ENCODE measurements around the gene CCDC88B. TPM values are rescaled to one million over a fixed set of nuclear protein-coding genes. Genes with fewer than 3 reads are reported as not detected.

Gene CCDC88B
- total and polyA plus RNA-seq, 2 experiments from 2014 or later: 1.8 to 2.6 TPM

DNA sequence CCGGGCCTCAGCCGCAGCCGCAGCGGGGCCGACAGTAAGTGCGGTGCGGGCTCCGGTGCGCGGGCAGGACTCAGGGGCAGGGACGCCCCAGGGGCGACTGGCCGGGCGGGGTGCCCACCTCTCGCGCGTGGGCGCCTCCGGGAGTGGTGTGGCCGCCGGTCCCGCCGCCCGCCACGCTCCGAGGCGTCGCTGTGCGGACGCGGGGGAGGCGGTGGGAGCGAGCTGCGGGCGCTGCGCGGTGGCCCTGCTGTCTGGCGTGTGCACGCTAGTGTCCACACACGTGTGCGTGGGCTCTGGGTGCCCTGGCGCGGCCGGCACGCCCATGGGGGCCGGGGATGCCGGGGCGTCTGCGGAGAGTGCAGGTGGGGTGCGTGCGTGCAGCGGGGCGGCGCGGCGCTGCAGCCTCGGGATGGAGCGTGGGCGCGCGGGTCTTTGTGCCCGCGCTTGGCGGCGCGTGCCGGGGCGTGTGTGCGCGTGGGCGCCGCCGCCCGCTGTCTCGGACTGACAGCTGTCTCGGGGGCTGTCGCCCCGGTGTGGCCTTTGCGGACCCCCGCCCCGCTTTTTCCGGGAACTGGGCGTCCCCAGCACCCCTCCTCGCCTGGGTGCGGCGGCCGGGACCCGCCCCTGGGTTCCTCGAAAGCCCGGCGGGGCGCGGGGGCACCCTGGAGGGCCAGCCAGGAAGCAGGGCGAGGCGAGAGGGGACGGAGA is 48.1 kb upstream of the CCDC88B start:
- in situ Hi-C loops (cut with MboI): no loop called here
- WGBS, 2 experiments (ENCODE audit: low coverage in 1 of 2, low lambda C conversion rate in 2 of 2, missing lambda C conversion rate in 2 of 2): 1 to 3% methylated on average over 51 to 54 of the region's 96 CpGs
- TF ChIP-seq EZH2 (IDR thresholded peaks at IDR 0.05; ENCODE audit: insufficient read depth, poor library complexity, severe bottlenecking) (peak; percentile 87), EZH2phosphoT487 (IDR thresholded peaks at IDR 0.05; ENCODE audit: insufficient read depth, low read depth) (no peak; the same call in 1 of the 2 replicates)
- H3K27me3 ChIP-seq (replicated peaks; ENCODE audit: insufficient read depth): peaks cover 20% of the 10 kb centered on the region
- H3K9me3 ChIP-seq (ENCODE audit: low read depth): no peaks in the 10 kb centered on the region
- peak overlapping the region; percentile 58 for H3K4me3 ChIP-seq
- 0 out of 2 replicates have a peak, but pooled peaks cover 2% of the 10 kb centered on the region for H3K4me1 ChIP-seq (ENCODE audit: insufficient read depth)
- no peak overlapping the region for H3K9ac ChIP-seq
- no peak overlapping the region for H3K27ac ChIP-seq
- no peaks in the 10 kb centered on the region for H3F3A ChIP-seq (ENCODE audit: insufficient read depth)
- H3K36me3 ChIP-seq (ENCODE audit: low read depth): no peaks in the 10 kb centered on the region
- peak overlapping the region; percentile 45 for H3K4me2 ChIP-seq (ENCODE audit: unreplicated experiment)
- DNase-seq: peak; percentile 42
- no peaks in the 10 kb centered on the region for H4K20me1 ChIP-seq (ENCODE audit: insufficient read depth)
- H2AFZ ChIP-seq: no peak overlapping the region
- H3K9me2 ChIP-seq (ENCODE audit: insufficient read depth): no peaks in the 10 kb centered on the region
- 0 out of 2 replicates have a peak, but pooled peaks cover 6% of the 10 kb centered on the region for H3K79me2 ChIP-seq (ENCODE audit: insufficient read depth)

DNA sequence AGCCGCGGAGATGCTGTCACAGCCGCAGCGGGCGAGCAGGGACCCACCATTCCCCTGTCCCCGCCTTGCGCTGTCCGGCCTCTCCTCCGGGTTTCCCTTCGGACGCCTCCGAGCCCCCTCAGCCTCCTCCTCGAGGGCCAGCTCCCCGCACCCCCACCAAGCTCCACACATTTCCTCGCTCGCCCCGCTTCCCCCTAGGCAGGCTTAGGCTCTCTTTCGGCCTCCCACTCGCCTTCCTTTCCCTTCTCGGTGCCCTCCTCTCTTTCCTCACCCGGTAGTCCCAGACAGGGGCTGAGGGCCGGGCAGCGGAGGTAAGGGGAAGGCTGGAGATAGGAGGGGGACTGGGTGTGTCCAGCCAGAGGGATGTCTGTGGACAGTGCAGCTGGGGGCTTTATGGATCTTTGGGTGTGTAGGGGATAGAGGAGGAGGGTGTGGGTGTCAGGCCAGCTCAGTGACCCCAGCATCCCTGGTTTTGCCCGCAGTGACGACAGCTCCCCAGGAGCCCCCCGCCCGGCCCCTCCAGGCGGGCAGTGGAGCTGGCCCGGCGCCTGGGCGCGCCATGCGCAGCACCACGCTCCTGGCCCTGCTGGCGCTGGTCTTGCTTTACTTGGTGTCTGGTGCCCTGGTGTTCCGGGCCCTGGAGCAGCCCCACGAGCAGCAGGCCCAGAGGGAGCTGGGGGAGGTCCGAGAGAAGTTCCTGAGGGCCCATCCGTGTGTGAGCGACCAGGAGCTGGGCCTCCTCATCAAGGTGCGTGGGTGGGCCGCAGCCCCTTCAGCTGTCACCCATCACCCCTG is 47.3 kb upstream of the CCDC88B start:
- in situ Hi-C loops (cut with MboI): no loop called here
- 51 to 64% methylated on average over 14 to 35 of the region's 42 CpGs for WGBS, 2 experiments (ENCODE audit: low coverage in 1 of 2, low lambda C conversion rate in 2 of 2, missing lambda C conversion rate in 2 of 2)
- H3K27ac ChIP-seq: no peak overlapping the region
- TF ChIP-seq EZH2 (IDR thresholded peaks at IDR 0.05; ENCODE audit: insufficient read depth, poor library complexity, severe bottlenecking) (peak; percentile 81), EZH2phosphoT487 (IDR thresholded peaks at IDR 0.05; ENCODE audit: insufficient read depth, low read depth) (no peak)
- H2AFZ ChIP-seq: no peak overlapping the region
- H3K9me3 ChIP-seq (ENCODE audit: low read depth): no peaks in the 10 kb centered on the region
- H3K79me2 ChIP-seq (ENCODE audit: insufficient read depth): no peaks in the 10 kb centered on the region
- peak overlapping the region; percentile 45 for H3K4me2 ChIP-seq (ENCODE audit: unreplicated experiment)
- no peaks in the 10 kb centered on the region for H4K20me1 ChIP-seq (ENCODE audit: insufficient read depth)
- H3K36me3 ChIP-seq (ENCODE audit: low read depth): no peaks in the 10 kb centered on the region
- no peak for DNase-seq
- H3K27me3 ChIP-seq (replicated peaks; ENCODE audit: insufficient read depth): peaks cover 20% of the 10 kb centered on the region
- H3F3A ChIP-seq (ENCODE audit: insufficient read depth): no peaks in the 10 kb centered on the region
- no peaks in the 10 kb centered on the region for H3K9me2 ChIP-seq (ENCODE audit: insufficient read depth)
- H3K4me1 ChIP-seq (ENCODE audit: insufficient read depth): 0 out of 2 replicates have a peak, but pooled peaks cover 2% of the 10 kb centered on the region
- peak overlapping the region; percentile 58 for H3K4me3 ChIP-seq
- no peak overlapping the region for H3K9ac ChIP-seq

DNA sequence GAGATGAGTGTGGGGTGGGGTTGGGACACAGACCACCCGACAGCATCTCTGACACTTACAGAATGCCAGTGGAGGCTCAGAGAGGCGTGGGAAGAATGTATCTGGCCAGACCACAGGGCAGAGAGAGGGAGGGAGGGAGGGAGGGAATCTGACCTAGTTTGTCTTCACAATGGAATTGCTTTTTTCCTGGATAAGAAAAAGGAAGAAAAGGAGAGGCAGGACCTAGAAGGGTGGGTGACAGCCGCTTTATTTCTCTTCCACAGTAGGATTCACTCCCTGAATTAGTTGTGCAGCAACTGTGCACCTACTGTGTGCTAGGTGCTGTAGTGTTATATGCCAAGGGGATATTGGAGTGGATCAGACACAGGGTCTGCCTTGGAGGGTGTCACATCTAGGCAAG is 45.2 kb upstream of the CCDC88B start:
- H3K4me3 ChIP-seq: no peak overlapping the region
- in situ Hi-C loops (cut with MboI): no loop called here
- WGBS, 2 experiments (ENCODE audit: low coverage in 1 of 2, low lambda C conversion rate in 2 of 2, missing lambda C conversion rate in 2 of 2): 13 to 21% methylated on average over 3 of the region's 3 CpGs
- H3K27ac ChIP-seq: no peak overlapping the region
- no peaks in the 10 kb centered on the region for H3K9me2 ChIP-seq (ENCODE audit: insufficient read depth)
- no peak overlapping the region for H3K4me2 ChIP-seq (ENCODE audit: unreplicated experiment)
- H4K20me1 ChIP-seq (ENCODE audit: insufficient read depth): no peaks in the 10 kb centered on the region
- H3K9me3 ChIP-seq (ENCODE audit: low read depth): no peaks in the 10 kb centered on the region
- H3F3A ChIP-seq (ENCODE audit: insufficient read depth): no peaks in the 10 kb centered on the region
- H3K36me3 ChIP-seq (ENCODE audit: low read depth): no peaks in the 10 kb centered on the region
- peak; percentile 62 for DNase-seq
- no peaks in the 10 kb centered on the region for H3K79me2 ChIP-seq (ENCODE audit: insufficient read depth)
- 0 out of 2 replicates have a peak, but pooled peaks cover 4% of the 10 kb centered on the region for H3K4me1 ChIP-seq (ENCODE audit: insufficient read depth)
- H3K27me3 ChIP-seq (replicated peaks; ENCODE audit: insufficient read depth): peaks cover 21% of the 10 kb centered on the region
- no peak overlapping the region for H3K9ac ChIP-seq
- TF ChIP-seq EZH2 (IDR thresholded peaks at IDR 0.05; ENCODE audit: insufficient read depth, poor library complexity, severe bottlenecking): no peak
- no peak for TF ChIP-seq EZH2phosphoT487 (IDR thresholded peaks at IDR 0.05; ENCODE audit: insufficient read depth, low read depth)
- no peak overlapping the region for H2AFZ ChIP-seq

DNA sequence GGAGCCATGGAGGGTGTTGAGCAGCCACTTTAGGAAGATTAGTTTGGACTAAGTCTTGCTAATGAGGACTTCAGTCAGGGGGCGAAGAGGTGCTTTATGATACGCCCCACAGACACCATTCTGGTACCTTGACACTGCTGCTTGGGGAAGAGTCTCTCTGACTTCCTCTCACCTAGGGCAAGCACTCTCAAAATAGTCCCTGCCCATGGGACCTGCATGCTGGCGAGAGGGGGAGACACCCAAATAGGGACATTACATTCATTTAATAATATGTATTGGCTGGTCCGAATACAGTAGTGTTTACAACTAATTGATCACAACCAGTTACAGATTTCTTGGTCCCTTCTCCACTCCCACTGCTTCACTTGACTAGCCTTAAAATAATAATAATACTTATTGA is 44.2 kb upstream of the CCDC88B start:
- Histone ChIP-seq H3K79me2 (ENCODE audit: insufficient read depth) (no peaks in the 10 kb centered on the region), H3K4me3 (no peak overlapping the region), H3K27me3 (replicated peaks; ENCODE audit: insufficient read depth) (peaks cover 24% of the 10 kb centered on the region), H3K36me3 (ENCODE audit: low read depth) (no peaks in the 10 kb centered on the region), H3K9me2 (ENCODE audit: insufficient read depth) (no peaks in the 10 kb centered on the region), H3K9me3 (ENCODE audit: low read depth) (no peaks in the 10 kb centered on the region), H3F3A (ENCODE audit: insufficient read depth) (no peaks in the 10 kb centered on the region), H3K4me1 (ENCODE audit: insufficient read depth) (peaks cover 8% of the 10 kb centered on the region; the same call in 1 of the 2 replicates), H4K20me1 (ENCODE audit: insufficient read depth) (no peaks in the 10 kb centered on the region), H3K27ac (no peak overlapping the region), H2AFZ (no peak overlapping the region), H3K4me2 (ENCODE audit: unreplicated experiment) (no peak overlapping the region), H3K9ac (no peak overlapping the region)
- DNase-seq: no peak
- 77 to 82% methylated on average over 4 of the region's 4 CpGs for WGBS, 2 experiments (ENCODE audit: low coverage in 1 of 2, low lambda C conversion rate in 2 of 2, missing lambda C conversion rate in 2 of 2)
- no peak for TF ChIP-seq EZH2phosphoT487 (IDR thresholded peaks at IDR 0.05; ENCODE audit: insufficient read depth, low read depth)
- TF ChIP-seq EZH2 (IDR thresholded peaks at IDR 0.05; ENCODE audit: insufficient read depth, poor library complexity, severe bottlenecking): no peak
- in situ Hi-C loops (cut with MboI): no loop called here
